K562 (cell line): ENCODE data around the gene FAM187B. TPM values are rescaled to one million over a fixed set of nuclear protein-coding genes. Genes with fewer than 3 reads are reported as not detected.

Source experiments
- ATAC-seq: fragments of 200-7000 bp; cut with Tn5 transposase; 3 replicates; pipeline ENCODE4 v1.9.1; 2020; ENCODE audit warnings: moderate library complexity
- BruUV-seq: library from RNA; stranded (reverse); fragments of 400-500 nt; replicated peaks from 2 replicates; lab custom pipeline; 2021; lab: Mats Ljungman, UMichigan
- CTCF ChIA-PET: fragments of 300-600 bp; formaldehyde crosslinking; extraction: SDS; loops from one replicate; lab custom pipeline; 2021; ENCODE audit warnings: low intra/inter-chr PET ratio; lab: Yijun Ruan, JAX
- POLR2A ChIA-PET: fragments of 300-600, 350-650 bp; sonication (Branson Sonifier 250); formaldehyde crosslinking; extraction: SDS; loops from one replicate; lab custom pipeline; 2021; ENCODE audit warnings: antibody characterized with exemption, inconsistent platforms; lab: Yijun Ruan, JAX
- DNase-seq, 4 experiments: peaks; one replicate each; pipeline versions ENCODE4 v3.0.0 to v3.0.0-alpha.2; 2011 to 2018; ENCODE audit warnings: low spot score in 3 of 4, mixed read lengths in 3 of 4; ENCODE audit errors: extremely low read depth in 1 of 4
- FAIRE-seq: peaks from 2 replicates; lab custom pipeline; 2011; peaks lifted over from hg19 to GRCh38; lab: Jason Lieb, UNC
- H2AFZ ChIP-seq: 2 replicates; pipeline ENCODE4 v1.6.0; 2011; ENCODE audit warnings: low read depth, low read length, control low read depth, inconsistent platforms
- H3K27ac ChIP-seq: fragments of 200-600 bp; 3 replicates; pipeline ENCODE4 v1.8.0; 2011; ENCODE audit warnings: low read depth, mild to moderate bottlenecking, control low read depth, inconsistent platforms, low read length, moderate library complexity, mixed read lengths; ENCODE audit errors: extremely low read depth
- H3K27me3 ChIP-seq, 2 experiments: fragments of 300-600 bp in 1 of 2; 2 replicates in 1 of 2; 3 replicates in 1 of 2; pipeline versions ENCODE4 v1.6.0 to v1.8.0; 2011; ENCODE audit warnings: inconsistent platforms in 2 of 2, low read length in 2 of 2, mild to moderate bottlenecking in 1 of 2, mixed read lengths in 1 of 2, moderate library complexity in 1 of 2; ENCODE audit not compliant: control insufficient read depth in 2 of 2, insufficient read depth in 2 of 2
- H3K36me3 ChIP-seq: fragments of 300-600 bp; 3 replicates; pipeline ENCODE4 v1.8.0; 2011; ENCODE audit warnings: mild to moderate bottlenecking, low read length, inconsistent platforms; ENCODE audit not compliant: control insufficient read depth, insufficient read depth
- H3K4me1 ChIP-seq, 2 experiments: fragments of 200-600 bp in 1 of 2; replicated peaks in 1 of 2; 2 replicates in 1 of 2; 3 replicates in 1 of 2; pipeline versions ENCODE4 v1.5.1 to v1.8.0; 2011; ENCODE audit warnings: inconsistent platforms in 2 of 2, low read length in 2 of 2, mild to moderate bottlenecking in 1 of 2, mixed read lengths in 1 of 2, moderate library complexity in 1 of 2; ENCODE audit not compliant: control insufficient read depth in 2 of 2, insufficient read depth in 2 of 2
- H3K4me2 ChIP-seq: 2 replicates; pipeline ENCODE4 v1.6.1; 2011; ENCODE audit warnings: low read length, control low read depth, inconsistent platforms, mixed read lengths; ENCODE audit not compliant: insufficient read depth
- H3K4me3 ChIP-seq: fragments of 200-600 bp; sonication (generic), shearing (Covaris generic); 2 replicates; pipeline ENCODE4 v1.5.1; 2016; ENCODE audit warnings: control low read depth, inconsistent platforms
- H3K79me2 ChIP-seq: fragments of 200-600 bp; 3 replicates; pipeline ENCODE4 v1.8.0; 2011; ENCODE audit warnings: low read length, inconsistent platforms; ENCODE audit not compliant: control insufficient read depth, insufficient read depth
- H3K9ac ChIP-seq, 2 experiments: 2 replicates each; pipeline versions ENCODE4 v1.6.0 to v1.6.1; 2011; ENCODE audit warnings: low read depth in 2 of 2, low read length in 2 of 2, control low read depth in 1 of 2, inconsistent platforms in 1 of 2, mild to moderate bottlenecking in 1 of 2, mixed read lengths in 1 of 2; ENCODE audit not compliant: insufficient read depth in 1 of 2
- H3K9me1 ChIP-seq: one replicate; pipeline ENCODE4 v1.6.0; 2011; ENCODE audit warnings: inconsistent platforms, mild to moderate bottlenecking, low read length, moderate library complexity; ENCODE audit not compliant: control insufficient read depth, insufficient read depth
- H3K9me3 ChIP-seq: replicated peaks from 2 replicates; pipeline ENCODE4 v1.5.1; 2011; ENCODE audit warnings: low read depth, low read length, inconsistent platforms; ENCODE audit not compliant: control insufficient read depth, insufficient read depth
- H4K20me1 ChIP-seq: replicated peaks from 2 replicates; pipeline ENCODE4 v1.6.1; 2011; ENCODE audit warnings: low read length, inconsistent platforms, mixed read lengths; ENCODE audit not compliant: control insufficient read depth, insufficient read depth
- POLR3A ChIP-seq: IDR thresholded peaks from 2 replicates; pipeline ENCODE4 v1.6.1; 2011; ENCODE audit warnings: borderline replicate concordance, mild to moderate bottlenecking, moderate library complexity; ENCODE audit not compliant: insufficient read length, insufficient read depth; ENCODE audit errors: extremely low read depth
- PPARD ChIP-seq: fragments of 250-450 bp; sonication (Bioruptor Pico); IDR thresholded peaks from 2 replicates; pipeline ENCODE4 v1.8.0; 2022; ENCODE audit warnings: inconsistent platforms, mild to moderate bottlenecking, moderate library complexity
- RBFOX2 ChIP-seq: fragments of 200-400 bp; formaldehyde crosslinking; IDR thresholded peaks from 2 replicates; pipeline ENCODE4 v1.6.1; 2017; ENCODE audit warnings: low read depth, mild to moderate bottlenecking, low read length, moderate library complexity
- RFX5 ChIP-seq: IDR thresholded peaks from 2 replicates; pipeline ENCODE4 v1.6.1; 2011; ENCODE audit warnings: low read depth, mild to moderate bottlenecking, improper control_type of control experiment, low read length
- SNIP1 ChIP-seq: fragments of 450-650 bp; IDR thresholded peaks from 2 replicates; pipeline ENCODE4 v1.7.1; 2017; ENCODE audit warnings: low read depth, mild to moderate bottlenecking
- ZBTB7A ChIP-seq: IDR thresholded peaks from 2 replicates; pipeline ENCODE4 v1.6.1; 2011; ENCODE audit warnings: low read depth, mild to moderate bottlenecking, low read length, moderate library complexity, borderline replicate concordance; ENCODE audit not compliant: control insufficient read depth
- ZNF133 ChIP-seq: fragments of 250-450 bp; sonication (Bioruptor Pico); IDR thresholded peaks from 2 replicates; pipeline ENCODE4 v1.4.0; 2020; ENCODE audit warnings: mild to moderate bottlenecking
- WGBS: fragments of 100-300 bp; shearing (Covaris generic); methylation state at CpG from one replicate; pipeline ENCODE4 v1.1.6; 2016; ENCODE audit warnings: low coverage, mixed read lengths; ENCODE audit not compliant: insufficient coverage; ENCODE audit errors: missing lambda C conversion rate; 5-methylcytosine and 5-hydroxymethylcytosine counted together
- in situ Hi-C: fragments of 300-500 bp; cut with MboI; formaldehyde crosslinking; loops from 4 replicates; pipeline ENCODE4 v1.15.0; 2018; ENCODE audit warnings: inconsistent platforms, mixed read lengths
- intact Hi-C: fragments of 100-400 bp; cut with micrococcal nuclease; formaldehyde crosslinking; loops from 2 replicates; pipeline ENCODE4 v1.14.2; 2022
- polyA plus RNA-seq, 8 experiments: library from polyadenylated mRNA; depleted of rRNA in 4 of 8; stranded (reverse) in 5 of 8; unstranded in 3 of 8; fragments of >200 nt; fragmentation: Nextera tagmentation in 2 of 8; fragmentation: Illumina TruSeq in 1 of 8; extraction: Ambion mirVana in 2 of 8; extraction: Trizol in 1 of 8; gene quantifications; 2 replicates each; pipeline versions ENCODE4 v1.2.1 to v1.2.3, GENCODE V29; 2011 to 2014; ENCODE audit warnings: inconsistent platforms in 1 of 8, missing spikeins in 1 of 8
- total RNA-seq, 7 experiments: library from RNA; depleted of rRNA in 6 of 7; stranded (reverse); fragments of >200 nt in 6 of 7; fragmentation: Illumina TruSeq in 2 of 7; extraction: Trizol in 2 of 7; gene quantifications; 2 replicates each; pipeline versions ENCODE4 v1.2.1 to v1.2.3, GENCODE V29; 2011 to 2021; ENCODE audit warnings: low replicate concordance in 1 of 7
- TF ChIP-seq, protein P1 (sequence below): fragments of 200-400 bp; formaldehyde crosslinking; IDR thresholded peaks from 2 replicates; pipeline ENCODE4 v1.6.1; 2017; ENCODE audit warnings: mild to moderate bottlenecking, low read depth, low read length, moderate library complexity
- TF ChIP-seq, protein P2 (sequence below): fragments of 250-450 bp; sonication (Bioruptor Pico); IDR thresholded peaks from 2 replicates; pipeline ENCODE4 v1.8.0; 2021; ENCODE audit warnings: borderline replicate concordance, mild to moderate bottlenecking, moderate library complexity; ENCODE audit not compliant: poor library complexity, severe bottlenecking

The FAM187B gene
- total and polyA plus RNA-seq, 9 of the 15 experiments (the other 6 are each of a cell fraction or from before 2014, with no cell fraction given) = 0.04 to 0.09 TPM; not detected in 7

GRCh38 chr19:35271546-35271945 lies 43.0 kb upstream of the FAM187B start:
- Histone ChIP-seq H3K27ac (no peak overlapping the region), H3K36me3 (peaks cover 65% of the 10 kb centered on the region; the same call in 2 of the 3 replicates), H3K27me3 (no peaks in the 10 kb centered on the region), H3K4me2 (no peak overlapping the region), H3K9ac (peak overlapping the region in 1 of 2 experiments; percentile 54; a peak in 1 of 4 replicates), H3K4me1 (peaks cover 13 to 34% of the 10 kb centered on the region in 2 experiments), H3K9me3 (no peaks in the 10 kb centered on the region), H2AFZ (no peak overlapping the region), H3K79me2 (peaks cover 20% of the 10 kb centered on the region), H3K4me3 (no peak overlapping the region), H3K9me1 (no peaks in the 10 kb centered on the region), H4K20me1 (no peaks in the 10 kb centered on the region)
- DNase-seq (no peak), FAIRE-seq (no peak), ATAC-seq (no peak)
- ChIA-PET CTCF (interaction anchor here (0.5 kb wide), 1 partner anchor 18 kb away, joined by 3 read pairs; no protein-coding TSS in a partner anchor), POLR2A (no interaction called here)
- intact Hi-C loops (no loop called here), in situ Hi-C loops (loop anchor here (10.0 kb wide), 2 partner anchors 63 to 193 kb away; no protein-coding TSS in a partner anchor)
- WGBS = over 99% methylated on average over 7 of the region's 7 CpGs
- TF ChIP-seq RFX5 (no peak), SNIP1 (no peak), ZNF133 (CRISPR knock-in tag) (no peak), PPARD (CRISPR knock-in tag) (no peak), POLR3A (no peak), ZBTB7A (no peak), RBFOX2 (peak; percentile 53)
- TF ChIP-seq, protein P1, sequence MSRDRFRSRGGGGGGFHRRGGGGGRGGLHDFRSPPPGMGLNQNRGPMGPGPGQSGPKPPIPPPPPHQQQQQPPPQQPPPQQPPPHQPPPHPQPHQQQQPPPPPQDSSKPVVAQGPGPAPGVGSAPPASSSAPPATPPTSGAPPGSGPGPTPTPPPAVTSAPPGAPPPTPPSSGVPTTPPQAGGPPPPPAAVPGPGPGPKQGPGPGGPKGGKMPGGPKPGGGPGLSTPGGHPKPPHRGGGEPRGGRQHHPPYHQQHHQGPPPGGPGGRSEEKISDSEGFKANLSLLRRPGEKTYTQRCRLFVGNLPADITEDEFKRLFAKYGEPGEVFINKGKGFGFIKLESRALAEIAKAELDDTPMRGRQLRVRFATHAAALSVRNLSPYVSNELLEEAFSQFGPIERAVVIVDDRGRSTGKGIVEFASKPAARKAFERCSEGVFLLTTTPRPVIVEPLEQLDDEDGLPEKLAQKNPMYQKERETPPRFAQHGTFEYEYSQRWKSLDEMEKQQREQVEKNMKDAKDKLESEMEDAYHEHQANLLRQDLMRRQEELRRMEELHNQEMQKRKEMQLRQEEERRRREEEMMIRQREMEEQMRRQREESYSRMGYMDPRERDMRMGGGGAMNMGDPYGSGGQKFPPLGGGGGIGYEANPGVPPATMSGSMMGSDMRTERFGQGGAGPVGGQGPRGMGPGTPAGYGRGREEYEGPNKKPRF = no peak
- TF ChIP-seq, protein P2, sequence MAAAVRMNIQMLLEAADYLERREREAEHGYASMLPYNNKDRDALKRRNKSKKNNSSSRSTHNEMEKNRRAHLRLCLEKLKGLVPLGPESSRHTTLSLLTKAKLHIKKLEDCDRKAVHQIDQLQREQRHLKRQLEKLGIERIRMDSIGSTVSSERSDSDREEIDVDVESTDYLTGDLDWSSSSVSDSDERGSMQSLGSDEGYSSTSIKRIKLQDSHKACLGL = no peak
- BruUV-seq = no TSS peak
